GM18505 (cell line): ENCODE measurements around the gene TYR.
"Not testable (repeated sequence)": the region's sequence is repeated elsewhere in the genome, so short reads cannot be mapped to it uniquely, and the experiment has no call there.

Experiments
- ATAC-seq: cut with Tn5 transposase; IDR thresholded peaks from one replicate; pipeline ENCODE4 v1.9.1; 2021; ENCODE audit not compliant: unreplicated experiment
- POLR2A ChIP-seq: IDR thresholded peaks from 4 replicates; pipeline ENCODE4 v1.6.1; 2011; ENCODE audit warnings: borderline replicate concordance; ENCODE audit not compliant: insufficient read depth, insufficient read length; ENCODE audit errors: extremely low read depth

The TYR gene

GRCh38 chr11:89293965-89294679 lies 116.4 kb downstream of the TYR start:
- TF ChIP-seq POLR2A, result no peak
- ATAC-seq, result no peak

- not testable (repeated sequence) for ATAC-seq
Observed at GRCh38 chr11:89295023-89295422, 117.3 kb downstream of the TYR start.

- ATAC-seq, result not testable (repeated sequence)
Observed at GRCh38 chr11:89303029-89303428, 125.4 kb downstream of the TYR start.

GRCh38 chr11:89308272-89308671 lies 130.6 kb downstream of the TYR start:
- ATAC-seq, result not testable (repeated sequence)

GRCh38 chr11:89309321-89309985 lies 131.8 kb downstream of the TYR start:
- ATAC-seq, result not testable (repeated sequence)

GRCh38 chr11:89310607-89311006 lies 132.9 kb downstream of the TYR start:
- ATAC-seq, result not testable (repeated sequence)

GRCh38 chr11:89321401-89321800 lies 143.7 kb downstream of the TYR start:
- ATAC-seq, result no peak
- no peak for TF ChIP-seq POLR2A

GRCh38 chr11:89327885-89328284 lies 150.2 kb downstream of the TYR start:
- no peak for TF ChIP-seq POLR2A
- ATAC-seq, result no peak

- ATAC-seq, result not testable (repeated sequence)
Observed at GRCh38 chr11:89331940-89332339, 154.3 kb downstream of the TYR start.

GRCh38 chr11:89333704-89334103 lies 156.0 kb downstream of the TYR start:
- ATAC-seq, result not testable (repeated sequence)

GRCh38 chr11:89337100-89337650 lies 159.5 kb downstream of the TYR start:
- not testable (repeated sequence) for ATAC-seq

GRCh38 chr11:89338073-89338472 lies 160.4 kb downstream of the TYR start:
- ATAC-seq, result not testable (repeated sequence)

- not testable (repeated sequence) for ATAC-seq
Observed at GRCh38 chr11:89340450-89340849, 162.8 kb downstream of the TYR start.

- ATAC-seq, result not testable (repeated sequence)
Observed at GRCh38 chr11:89342880-89343572, 165.4 kb downstream of the TYR start.
